ENCODE data around the gene SORL1-AS1.

The SORL1-AS1 gene

DNA sequence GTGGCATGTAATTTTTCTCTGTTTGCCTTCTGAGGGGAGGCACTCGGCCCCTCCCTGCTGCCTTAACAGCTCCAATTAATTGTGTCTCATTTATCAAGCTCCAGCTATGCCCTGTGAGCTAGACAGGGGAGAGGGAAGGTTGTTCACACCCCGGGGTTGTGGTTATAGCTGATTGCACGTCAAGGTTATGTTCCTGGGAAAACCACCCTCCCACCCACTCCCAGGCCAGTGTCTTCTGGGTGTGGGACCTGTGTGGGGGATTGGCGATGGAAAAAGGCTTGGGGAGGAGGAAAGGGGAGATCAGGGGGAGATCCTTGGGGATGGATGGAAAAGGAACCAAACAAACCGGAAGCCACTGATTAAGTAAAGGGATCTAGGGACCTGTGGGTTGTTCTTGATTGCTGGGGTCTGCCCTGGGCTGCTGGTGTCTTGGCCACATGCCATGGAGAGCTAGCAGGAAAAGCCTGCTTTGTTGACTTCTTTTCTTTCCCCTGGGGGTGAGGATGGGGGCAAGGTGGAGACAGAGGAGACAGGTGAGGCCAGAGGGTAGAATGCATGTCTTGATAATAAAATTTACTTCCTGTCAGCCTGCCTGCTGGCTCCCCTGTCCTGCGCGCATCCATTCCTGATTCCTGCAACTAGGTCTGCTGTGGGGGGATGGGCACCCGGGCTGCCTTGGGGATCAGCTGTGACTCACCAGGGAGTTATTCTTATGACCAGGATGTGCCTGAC is 13.5 kb upstream of the SORL1-AS1 start:
- in situ Hi-C loops (cut with MboI) (loop anchor here (25.0 kb wide), 1 partner anchor 1596 kb away; the partner anchor contains the start of gene HSPA8), intact Hi-C loops (cut with micrococcal nuclease; ENCODE audit: unreplicated experiment) (loop anchor here (1.0 kb wide), 1 partner anchor 124 kb away; no protein-coding TSS in a partner anchor)
- H3K4me1 ChIP-seq (ENCODE audit: control insufficient read depth, insufficient read depth, low read length) = peaks cover 81% of the 10 kb centered on the region
- CTCF ChIA-PET = interaction anchor here (1.1 to 4.0 kb wide), 9 partner anchors 10 to 146 kb away, joined by 3 to 21 read pairs (median 5); no protein-coding TSS in a partner anchor
- H3K27ac ChIP-seq (ENCODE audit: control insufficient read depth, insufficient read depth) = peak overlapping the region; percentile 83
- H3K4me2 ChIP-seq (ENCODE audit: control insufficient read depth, insufficient read depth) = peak overlapping the region; percentile 50
- DNase-seq (ENCODE audit: low read depth, low spot score) (no peak), ATAC-seq (peak; percentile 40), FAIRE-seq (no peak)
- RAD21 ChIA-PET (ENCODE audit: unreplicated experiment) = interaction anchor here (0.6 to 10.9 kb wide), 21 partner anchors 9 to 154 kb away, joined by 3 to 232 read pairs (median 5); partner anchors contain the start of genes SORL1 and SORL1-AS1
- H4K20me1 ChIP-seq (ENCODE audit: control insufficient read depth, insufficient read depth) = no peaks in the 10 kb centered on the region
- BruUV-seq (replicated peaks) = no TSS peak
- H3K9ac ChIP-seq (ENCODE audit: control insufficient read depth, insufficient read depth, low read length) = peak overlapping the region; percentile 32
- H3K79me2 ChIP-seq (ENCODE audit: control insufficient read depth, insufficient read depth, low read length) = peaks cover 95% of the 10 kb centered on the region
- SMC1A ChIA-PET (ENCODE audit: uncharacterized antibody, unreplicated experiment) = interaction anchor here (0.7 to 15.0 kb wide), 25 partner anchors 9 to 150 kb away, joined by 3 to 266 read pairs (median 6); partner anchors contain the start of genes SORL1 and SORL1-AS1
- 2% methylated on average over 8 of the region's 8 CpGs for WGBS (ENCODE audit: insufficient coverage, insufficient replicate concordance, low lambda C conversion rate, missing lambda C conversion rate)
- POLR2A ChIA-PET = interaction anchor here (0.5 to 7.9 kb wide), 14 partner anchors 10 to 144 kb away, joined by 3 to 86 read pairs (median 6); partner anchors contain the start of genes SORL1 and SORL1-AS1
- H3K4me3 ChIP-seq = peak overlapping the region; percentile 57
- H3K9me3 ChIP-seq (replicated peaks; ENCODE audit: control insufficient read depth, insufficient read depth, low read length) = no peaks in the 10 kb centered on the region
- H2AFZ ChIP-seq (ENCODE audit: control insufficient read depth, low read depth, low read length) = no peak overlapping the region
- no peaks in the 10 kb centered on the region for H3K27me3 ChIP-seq (replicated peaks in 1 of 2; ENCODE audit: control insufficient read depth in 2 of 2, insufficient read depth in 2 of 2, low read length in 1 of 2)
- H3K36me3 ChIP-seq (ENCODE audit: control insufficient read depth in 2 of 2, insufficient read depth in 2 of 2, low read length in 1 of 2) = peaks cover 11 to 17% of the 10 kb centered on the region in 2 experiments; a peak in 3 of 4 replicates
- TF ChIP-seq SMARCA5 (IDR thresholded peaks at IDR 0.05) = 0 out of 2 replicates have a peak, but pooled peaks have one; percentile 1
- no peak for TF ChIP-seq HSF1 (IDR thresholded peaks at IDR 0.05; ENCODE audit: low read depth, low read length)
- TF ChIP-seq IKZF2 (IDR thresholded peaks at IDR 0.05) = peak; percentile 91 to 95
- TF ChIP-seq, protein P1, sequence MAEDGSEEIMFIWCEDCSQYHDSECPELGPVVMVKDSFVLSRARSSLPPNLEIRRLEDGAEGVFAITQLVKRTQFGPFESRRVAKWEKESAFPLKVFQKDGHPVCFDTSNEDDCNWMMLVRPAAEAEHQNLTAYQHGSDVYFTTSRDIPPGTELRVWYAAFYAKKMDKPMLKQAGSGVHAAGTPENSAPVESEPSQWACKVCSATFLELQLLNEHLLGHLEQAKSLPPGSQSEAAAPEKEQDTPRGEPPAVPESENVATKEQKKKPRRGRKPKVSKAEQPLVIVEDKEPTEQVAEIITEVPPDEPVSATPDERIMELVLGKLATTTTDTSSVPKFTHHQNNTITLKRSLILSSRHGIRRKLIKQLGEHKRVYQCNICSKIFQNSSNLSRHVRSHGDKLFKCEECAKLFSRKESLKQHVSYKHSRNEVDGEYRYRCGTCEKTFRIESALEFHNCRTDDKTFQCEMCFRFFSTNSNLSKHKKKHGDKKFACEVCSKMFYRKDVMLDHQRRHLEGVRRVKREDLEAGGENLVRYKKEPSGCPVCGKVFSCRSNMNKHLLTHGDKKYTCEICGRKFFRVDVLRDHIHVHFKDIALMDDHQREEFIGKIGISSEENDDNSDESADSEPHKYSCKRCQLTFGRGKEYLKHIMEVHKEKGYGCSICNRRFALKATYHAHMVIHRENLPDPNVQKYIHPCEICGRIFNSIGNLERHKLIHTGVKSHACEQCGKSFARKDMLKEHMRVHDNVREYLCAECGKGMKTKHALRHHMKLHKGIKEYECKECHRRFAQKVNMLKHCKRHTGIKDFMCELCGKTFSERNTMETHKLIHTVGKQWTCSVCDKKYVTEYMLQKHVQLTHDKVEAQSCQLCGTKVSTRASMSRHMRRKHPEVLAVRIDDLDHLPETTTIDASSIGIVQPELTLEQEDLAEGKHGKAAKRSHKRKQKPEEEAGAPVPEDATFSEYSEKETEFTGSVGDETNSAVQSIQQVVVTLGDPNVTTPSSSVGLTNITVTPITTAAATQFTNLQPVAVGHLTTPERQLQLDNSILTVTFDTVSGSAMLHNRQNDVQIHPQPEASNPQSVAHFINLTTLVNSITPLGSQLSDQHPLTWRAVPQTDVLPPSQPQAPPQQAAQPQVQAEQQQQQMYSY (CRISPR knock-in tag; IDR thresholded peaks at IDR 0.05) = no peak
- TF ChIP-seq NFIC (IDR thresholded peaks at IDR 0.05; ENCODE audit: low read depth, low read length) = 0 out of 2 replicates have a peak, but pooled peaks have one; percentile 9
- TF ChIP-seq JUNB (IDR thresholded peaks at IDR 0.05) = no peak
- peak; percentile 22 to 30; a peak in 1 of 4 replicates for TF ChIP-seq EP300 (IDR thresholded peaks at IDR 0.05; ENCODE audit: borderline replicate concordance in 1 of 2, control insufficient read depth in 1 of 2, low read depth in 2 of 2, low read length in 2 of 2)
- TF ChIP-seq, protein P2, sequence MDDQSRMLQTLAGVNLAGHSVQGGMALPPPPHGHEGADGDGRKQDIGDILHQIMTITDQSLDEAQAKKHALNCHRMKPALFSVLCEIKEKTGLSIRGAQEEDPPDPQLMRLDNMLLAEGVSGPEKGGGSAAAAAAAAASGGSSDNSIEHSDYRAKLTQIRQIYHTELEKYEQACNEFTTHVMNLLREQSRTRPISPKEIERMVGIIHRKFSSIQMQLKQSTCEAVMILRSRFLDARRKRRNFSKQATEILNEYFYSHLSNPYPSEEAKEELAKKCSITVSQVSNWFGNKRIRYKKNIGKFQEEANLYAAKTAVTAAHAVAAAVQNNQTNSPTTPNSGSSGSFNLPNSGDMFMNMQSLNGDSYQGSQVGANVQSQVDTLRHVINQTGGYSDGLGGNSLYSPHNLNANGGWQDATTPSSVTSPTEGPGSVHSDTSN (IDR thresholded peaks at IDR 0.05; ENCODE audit: insufficient replicate concordance, low read depth, low read length) = peak; percentile 45
- peak; percentile 31; the same call in 1 of the 2 replicates for TF ChIP-seq EED (IDR thresholded peaks at IDR 0.05; ENCODE audit: low read depth)
- TF ChIP-seq RUNX3 (IDR thresholded peaks at IDR 0.05; ENCODE audit: low read length) = peak; percentile 65
- no peak for TF ChIP-seq MTA3 (IDR thresholded peaks at IDR 0.05; ENCODE audit: borderline replicate concordance, low read length)
- no peak for TF ChIP-seq NFYA (IDR thresholded peaks at IDR 0.05; ENCODE audit: borderline replicate concordance, low read depth, low read length)
- TF ChIP-seq RCOR1 (conservative IDR thresholded peaks at IDR 0.05; ENCODE audit: low read depth, low read length) = no peak
- TF ChIP-seq NBN (IDR thresholded peaks at IDR 0.05) = no peak
- peak; percentile 33; the same call in 1 of the 2 replicates for TF ChIP-seq GATAD2B (conservative IDR thresholded peaks at IDR 0.05; ENCODE audit: low read depth)
- TF ChIP-seq CHD4 (IDR thresholded peaks at IDR 0.05) = no peak
- 0 out of 2 replicates have a peak, but pooled peaks have one; percentile 3 for TF ChIP-seq NR2F1 (conservative IDR thresholded peaks at IDR 0.05)
- TF ChIP-seq IKZF1 (conservative IDR thresholded peaks at IDR 0.05) = peak; percentile 92
